Colonic mucosa (tissue), 4 donors: ENCODE measurements around the gene LMBRD1. TPM values are rescaled to one million over a fixed set of nuclear protein-coding genes. Genes with fewer than 3 reads are reported as not detected.

Experiments
- DNase-seq: peaks from one replicate; pipeline ENCODE4 v3.0.0-alpha.2; 2020
- H3K27ac ChIP-seq: fragments of 200-600 bp; one replicate; pipeline ENCODE4 v1.8.0; 2021
- H3K27me3 ChIP-seq: fragments of 200-600 bp; one replicate; pipeline ENCODE4 v1.8.0; 2021
- H3K36me3 ChIP-seq: fragments of 200-600 bp; one replicate; pipeline ENCODE4 v1.8.0; 2021
- H3K4me1 ChIP-seq: fragments of 200-600 bp; one replicate; pipeline ENCODE4 v1.8.0; 2021; ENCODE audit warnings: mild to moderate bottlenecking
- H3K4me3 ChIP-seq: fragments of 200-600 bp; one replicate; pipeline ENCODE4 v1.8.0; 2021
- H3K9ac ChIP-seq, 2 donors: one replicate each; pipeline ENCODE4 v1.7.0; 2013; ENCODE audit warnings: control low read depth in 2 of 2, low read depth in 2 of 2, low read length in 2 of 2
- H3K9me3 ChIP-seq: fragments of 200-600 bp; one replicate; pipeline ENCODE4 v1.8.0; 2021
- CTCF ChIP-seq: fragments of 200-600 bp; IDR thresholded peaks from one replicate; pipeline ENCODE4 v1.8.0; 2022; ENCODE audit warnings: antibody characterized with exemption, mild to moderate bottlenecking
- intact Hi-C: fragments of 100-400 bp; cut with DNase I; formaldehyde crosslinking; loops from one replicate; pipeline ENCODE4 v1.14.1; 2022
- total RNA-seq, 2 donors: library from RNA; stranded (reverse); fragmentation: NEBNext Ultra II Directional in 1 of 2; extraction: Animal tissue kit (Norgen Biotek cat#: 25700) in 1 of 2; gene quantifications; one replicate each; pipeline ENCODE4 v1.2.1, GENCODE V29; 2021
- donor health status: healthy.
- donor health status: DM: no; HTN: no; CAD: no.
- donor health status: DM: no; HTN: no; CAD: no.

LMBRD1 gene
- total RNA-seq, 2 donors from 2014 or later = 34.2 to 74.1 TPM

- H3K9ac ChIP-seq = no peak overlapping the region
- intact Hi-C loops = no loop called here
- no peak for DNase-seq
- H3K27me3 ChIP-seq = no peaks in the 10 kb centered on the region
- H3K27ac ChIP-seq = no peak overlapping the region
- no peaks in the 10 kb centered on the region for H3K4me1 ChIP-seq
- H3K4me3 ChIP-seq = no peak overlapping the region
- H3K9me3 ChIP-seq = no peaks in the 10 kb centered on the region
- TF ChIP-seq CTCF = no peak
- no peaks in the 10 kb centered on the region for H3K36me3 ChIP-seq
Measured at GRCh38 chr6:69820018-69820417, 23.2 kb upstream of the LMBRD1 start.

- TF ChIP-seq CTCF = no peak
- H3K9ac ChIP-seq = no peak overlapping the region
- H3K9me3 ChIP-seq = no peaks in the 10 kb centered on the region
- no peak overlapping the region for H3K4me3 ChIP-seq
- no peaks in the 10 kb centered on the region for H3K4me1 ChIP-seq
- no peak for DNase-seq
- no peak overlapping the region for H3K27ac ChIP-seq
- intact Hi-C loops = no loop called here
- no peaks in the 10 kb centered on the region for H3K36me3 ChIP-seq
- H3K27me3 ChIP-seq = no peaks in the 10 kb centered on the region
Measured at GRCh38 chr6:69819138-69819537, 22.3 kb upstream of the LMBRD1 start.

GRCh38 chr6:69818223-69818930, 21.6 kb upstream of the LMBRD1 start:
- no peaks in the 10 kb centered on the region for H3K36me3 ChIP-seq
- no peaks in the 10 kb centered on the region for H3K4me1 ChIP-seq
- H3K27me3 ChIP-seq = no peaks in the 10 kb centered on the region
- H3K9ac ChIP-seq = no peak overlapping the region
- H3K9me3 ChIP-seq = no peaks in the 10 kb centered on the region
- no peak for DNase-seq
- no peak for TF ChIP-seq CTCF
- no peak overlapping the region for H3K4me3 ChIP-seq
- no peak overlapping the region for H3K27ac ChIP-seq
- intact Hi-C loops = no loop called here

- no peak overlapping the region for H3K27ac ChIP-seq
- no peak for DNase-seq
- no peaks in the 10 kb centered on the region for H3K27me3 ChIP-seq
- intact Hi-C loops = no loop called here
- H3K36me3 ChIP-seq = no peaks in the 10 kb centered on the region
- H3K9me3 ChIP-seq = no peaks in the 10 kb centered on the region
- H3K4me3 ChIP-seq = no peak overlapping the region
- H3K4me1 ChIP-seq = no peaks in the 10 kb centered on the region
- no peak for TF ChIP-seq CTCF
- no peak overlapping the region for H3K9ac ChIP-seq
Measured at GRCh38 chr6:69817358-69817757, 20.5 kb upstream of the LMBRD1 start.

GRCh38 chr6:69816569-69816968, 19.8 kb upstream of the LMBRD1 start:
- Histone ChIP-seq H3K27me3 (no peaks in the 10 kb centered on the region), H3K4me1 (no peaks in the 10 kb centered on the region), H3K4me3 (no peak overlapping the region), H3K9ac (no peak overlapping the region), H3K36me3 (no peaks in the 10 kb centered on the region), H3K9me3 (no peaks in the 10 kb centered on the region), H3K27ac (no peak overlapping the region)
- TF ChIP-seq CTCF = no peak
- no peak for DNase-seq
- intact Hi-C loops = no loop called here
